K562 (cell line): Measurements from ENCODE around the gene GCGR. TPM values are rescaled to one million over a fixed set of nuclear protein-coding genes. Genes with fewer than 3 reads are reported as not detected.

Experiments used
- CREB5 ChIP-seq: fragments of 250-450 bp; sonication (Bioruptor Pico); IDR thresholded peaks from 2 replicates; pipeline ENCODE4 v1.5.0; 2020; ENCODE audit warnings: mild to moderate bottlenecking
- E2F5 ChIP-seq: sonication (generic); formaldehyde crosslinking; IDR thresholded peaks from 2 replicates; pipeline ENCODE4 v1.8.0; 2022; ENCODE audit warnings: mild to moderate bottlenecking, missing genetic modification reagents
- EGR1 ChIP-seq: fragments of 450-650 bp; conservative IDR thresholded peaks from 2 replicates; pipeline ENCODE4 v1.6.1; 2017; ENCODE audit warnings: mild to moderate bottlenecking
- GTF2E2 ChIP-seq: fragments of 200-800 bp; sonication (Bioruptor generic); IDR thresholded peaks from 2 replicates; pipeline ENCODE4 v1.6.1; 2016; ENCODE audit warnings: missing genetic modification characterization, missing compliant biosample characterization
- GTF2F1 ChIP-seq: IDR thresholded peaks from 2 replicates; pipeline ENCODE4 v1.6.1; 2011; ENCODE audit warnings: low read depth, low read length, improper control_type of control experiment
- HNRNPLL ChIP-seq: fragments of 200-400 bp; formaldehyde crosslinking; IDR thresholded peaks from 2 replicates; pipeline ENCODE4 v1.6.1; 2017; ENCODE audit warnings: low read length, low read depth, mild to moderate bottlenecking; ENCODE audit not compliant: poor library complexity, severe bottlenecking
- ILK ChIP-seq: fragments of 450-650 bp; IDR thresholded peaks from 2 replicates; pipeline ENCODE4 v1.6.1; 2016; ENCODE audit warnings: missing genetic modification characterization, low read depth, mild to moderate bottlenecking, missing compliant biosample characterization, moderate library complexity, borderline replicate concordance
- KDM5B ChIP-seq: fragments of 200-600 bp; sonication (generic); IDR thresholded peaks from 2 replicates; pipeline ENCODE4 v1.6.1; 2012; ENCODE audit warnings: low read depth, mild to moderate bottlenecking, moderate library complexity, low read length, control low read depth, inconsistent platforms; ENCODE audit not compliant: insufficient replicate concordance
- MITF ChIP-seq: IDR thresholded peaks from 2 replicates; pipeline ENCODE4 v1.6.1; 2014; ENCODE audit warnings: antibody characterized with exemption
- MYC ChIP-seq, 2 experiments: fragments of 250-450 bp in 1 of 2; sonication (Bioruptor Pico) in 1 of 2; IDR thresholded peaks; 2 replicates each; pipeline versions ENCODE4 v1.5.1 to v1.6.1; 2012 to 2021; ENCODE audit warnings: low read depth in 2 of 2, borderline replicate concordance in 1 of 2, improper control_type of control experiment in 1 of 2, low read length in 1 of 2, mild to moderate bottlenecking in 1 of 2, moderate library complexity in 1 of 2
- NCOA2 ChIP-seq, 2 experiments: fragments of 450-650 bp; IDR thresholded peaks; 2 replicates each; pipeline ENCODE4 v1.6.1; 2018; ENCODE audit warnings: mild to moderate bottlenecking in 2 of 2, moderate library complexity in 1 of 2; ENCODE audit not compliant: partially characterized antibody in 2 of 2
- SREBF1 ChIP-seq: fragments of 150-350 bp; IDR thresholded peaks from 2 replicates; pipeline ENCODE4 v1.6.1; 2014; ENCODE audit warnings: antibody characterized with exemption, low read depth, low read length, borderline replicate concordance
- TEAD1 ChIP-seq, 2 experiments: fragments of 450-650 bp in 1 of 2; sonication (generic) in 1 of 2; formaldehyde crosslinking; IDR thresholded peaks; 2 replicates each; pipeline versions ENCODE4 v1.4.0 to v1.8.0; 2020 to 2022; ENCODE audit warnings: mild to moderate bottlenecking in 2 of 2, missing genetic modification reagents in 1 of 2
- U2AF2 ChIP-seq: fragments of 200-400 bp; formaldehyde crosslinking; optimal IDR thresholded peaks from 2 replicates; pipeline ENCODE3; 2017; ENCODE audit warnings: low read depth, mild to moderate bottlenecking, low read length
- USF2 ChIP-seq: sonication (generic); formaldehyde crosslinking; IDR thresholded peaks from 2 replicates; pipeline ENCODE4 v1.5.0; 2020; ENCODE audit warnings: missing genetic modification reagents
- ZNF143 ChIP-seq: sonication (generic); formaldehyde crosslinking; IDR thresholded peaks from 2 replicates; pipeline ENCODE4 v1.9.0; 2022; ENCODE audit warnings: mild to moderate bottlenecking, missing genetic modification reagents
- ZNF280A ChIP-seq: fragments of 450-650 bp; IDR thresholded peaks from 2 replicates; pipeline ENCODE4 v1.6.1; 2018; ENCODE audit warnings: mild to moderate bottlenecking, low read depth; ENCODE audit not compliant: partially characterized antibody
- ZNF57 ChIP-seq: fragments of 450-650 bp; formaldehyde crosslinking; IDR thresholded peaks from 2 replicates; pipeline ENCODE4 v1.4.0; 2020; ENCODE audit warnings: mild to moderate bottlenecking, moderate library complexity
- ZNF584 ChIP-seq: fragments of 200-800 bp; sonication (Bioruptor generic); IDR thresholded peaks from 2 replicates; pipeline ENCODE4 v1.6.1; 2016; ENCODE audit warnings: low read depth, mild to moderate bottlenecking, missing genetic modification characterization, missing compliant biosample characterization
- polyA plus RNA-seq, 8 experiments: library from polyadenylated mRNA; depleted of rRNA in 4 of 8; stranded (reverse) in 5 of 8; unstranded in 3 of 8; fragments of >200 nt; fragmentation: Nextera tagmentation in 2 of 8; fragmentation: Illumina TruSeq in 1 of 8; extraction: Ambion mirVana in 2 of 8; extraction: Trizol in 1 of 8; gene quantifications; 2 replicates each; pipeline versions ENCODE4 v1.2.1 to v1.2.3, GENCODE V29; 2011 to 2014; ENCODE audit warnings: inconsistent platforms in 1 of 8, missing spikeins in 1 of 8
- total RNA-seq, 7 experiments: library from RNA; depleted of rRNA in 6 of 7; stranded (reverse); fragments of >200 nt in 6 of 7; fragmentation: Illumina TruSeq in 2 of 7; extraction: Trizol in 2 of 7; gene quantifications; 2 replicates each; pipeline versions ENCODE4 v1.2.1 to v1.2.3, GENCODE V29; 2011 to 2021; ENCODE audit warnings: low replicate concordance in 1 of 7

The GCGR gene
- total and polyA plus RNA-seq, 9 of the 15 experiments (the other 6 are each of a cell fraction or from before 2014, with no cell fraction given): not detected

GRCh38 chr17:81859906-81860755 lies 56.2 kb downstream of the GCGR start, which contains the start of gene P4HB (continued):
- TF ChIP-seq EGR1 (peak; percentile 50), GTF2F1 (peak; percentile 80; the same call in 1 of the 2 replicates), KDM5B (peak; percentile 91), ZNF280A (no peak), TEAD1 (CRISPR knock-in tag; IDR thresholded peaks at IDR 0.05) (0 out of 4 replicates have a peak, but pooled peaks of 1 of the 2 experiments have one; percentile 54), CREB5 (CRISPR knock-in tag) (no peak), GTF2E2 (tag) (peak; percentile 45; the same call in 1 of the 2 replicates), HNRNPLL (peak; percentile 6), MITF (no peak), E2F5 (CRISPR knock-in tag) (0 out of 2 replicates have a peak, but pooled peaks have one; percentile 27), USF2 (CRISPR knock-in tag) (no peak), NCOA2 (IDR thresholded peaks at IDR 0.05; ENCODE audit: partially characterized antibody in 2 of 2) (no peak), SREBF1 (no peak), ZNF57 (no peak), MYC (IDR thresholded peaks at IDR 0.05; ENCODE audit: low read depth, low read length) (peak; percentile 60; the same call in 1 of the 2 replicates), MYC (CRISPR knock-in tag; IDR thresholded peaks at IDR 0.05; ENCODE audit: borderline replicate concordance, low read depth) (no peak), ILK (tag) (no peak), U2AF2 (no peak), ZNF143 (no peak), ZNF584 (no peak)
